ENCODE data around the gene BRCA1.
"Not testable (repeated sequence)": the region's sequence is repeated elsewhere in the genome, so short reads cannot be mapped to it uniquely, and the experiment has no call there.

BRCA1 gene

DNA sequence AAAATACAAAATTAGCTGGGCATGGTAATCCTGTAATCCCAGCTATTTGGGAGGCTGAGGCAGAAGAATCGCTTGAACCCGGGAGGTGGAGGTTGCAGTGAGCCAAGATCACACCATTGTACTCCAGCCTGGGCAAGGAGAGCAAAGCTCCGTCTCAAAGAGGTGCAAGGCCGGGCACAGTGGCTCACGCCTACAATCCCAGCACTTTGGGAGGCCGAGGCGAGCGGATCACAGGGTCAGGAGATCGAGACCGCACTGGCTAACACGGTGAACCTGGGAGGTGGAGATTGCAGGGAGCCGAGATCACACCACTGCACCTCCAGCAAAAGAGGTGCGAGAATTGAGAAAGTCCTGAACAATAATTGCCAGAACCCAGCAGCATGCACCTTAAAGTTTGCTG lies 124.3 kb downstream of the BRCA1 start:
- not testable (repeated sequence) for DNase-seq

DNA sequence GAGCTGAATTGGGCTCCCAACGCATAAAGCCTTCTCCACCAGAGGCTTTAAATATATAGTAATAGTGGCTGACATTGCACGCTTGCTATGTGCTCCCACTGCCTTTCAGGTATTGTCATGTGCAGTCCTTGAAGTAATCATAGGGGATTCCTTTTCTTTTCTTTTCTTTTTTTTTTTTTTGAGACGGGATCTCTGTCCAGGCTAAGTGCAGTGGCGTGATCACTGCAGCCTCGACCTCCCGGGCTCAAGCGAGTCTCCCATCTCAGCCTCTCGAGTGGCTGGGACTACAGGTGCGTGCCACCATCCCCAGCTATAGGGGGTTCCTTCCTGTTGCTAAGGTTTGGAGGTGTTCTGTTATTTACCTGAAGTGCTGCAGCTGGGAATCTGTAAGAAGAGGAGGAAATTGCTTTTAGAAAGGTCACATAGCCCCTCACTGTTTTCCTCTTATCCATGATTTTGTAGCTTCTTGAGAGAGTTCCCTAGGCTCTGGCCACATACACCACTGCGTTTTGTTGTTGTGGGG lies 126.1 kb downstream of the BRCA1 start:
- DNase-seq, result no peak

DNA sequence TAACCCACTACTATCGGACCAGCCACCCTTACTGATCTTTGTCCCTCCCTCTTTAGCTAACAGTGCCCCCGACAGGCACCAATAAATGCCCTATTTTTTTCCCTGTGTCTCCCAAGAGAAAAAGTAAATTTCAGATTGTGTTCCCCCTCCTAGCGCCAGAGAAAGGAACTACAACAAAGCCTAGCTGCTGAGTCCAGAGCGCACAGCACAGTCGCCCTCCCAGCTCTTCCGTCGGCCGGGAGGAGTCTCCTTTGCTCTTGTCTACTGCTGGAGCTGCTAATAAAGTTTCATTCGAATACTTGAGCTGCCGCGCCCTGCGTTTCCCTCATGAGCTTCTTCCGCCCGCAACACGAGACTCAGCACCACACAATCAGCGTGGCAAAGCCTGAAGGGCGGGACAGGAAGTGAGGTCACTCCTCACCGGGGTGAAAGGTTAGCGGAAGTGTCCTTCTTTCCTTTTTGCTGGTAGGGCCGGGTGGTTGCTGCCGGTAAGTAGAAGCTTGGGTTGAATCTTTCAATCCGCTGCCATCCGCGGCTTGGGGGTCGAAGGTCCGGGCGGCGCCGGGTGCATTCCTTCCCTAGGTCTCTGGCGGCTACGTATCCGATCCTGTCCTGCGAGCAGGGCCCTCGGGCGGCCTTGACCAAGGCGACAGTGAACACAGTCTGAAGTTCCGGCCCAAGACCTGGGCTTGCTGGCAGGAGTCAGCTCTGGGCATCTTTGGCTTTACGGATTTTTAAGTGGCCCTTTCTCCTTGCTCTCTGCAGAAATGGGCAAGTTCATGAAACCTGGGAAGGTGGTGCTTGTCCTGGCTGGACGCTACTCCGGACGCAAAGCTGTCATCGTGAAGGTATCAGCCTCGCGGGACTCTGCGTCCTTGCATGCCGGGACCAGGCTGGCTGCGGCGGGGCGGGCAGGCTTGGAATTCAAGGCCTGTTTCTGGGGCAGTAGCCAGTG lies 126.9 kb downstream of the BRCA1 start, which contains the start of gene RPL27:
RPL27 (plus strand) TSS at position 436 of the 955 bp plus-strand sequence; CDS start at position 768, 332 bp downstream.
- peak; percentile 92 for DNase-seq

DNA sequence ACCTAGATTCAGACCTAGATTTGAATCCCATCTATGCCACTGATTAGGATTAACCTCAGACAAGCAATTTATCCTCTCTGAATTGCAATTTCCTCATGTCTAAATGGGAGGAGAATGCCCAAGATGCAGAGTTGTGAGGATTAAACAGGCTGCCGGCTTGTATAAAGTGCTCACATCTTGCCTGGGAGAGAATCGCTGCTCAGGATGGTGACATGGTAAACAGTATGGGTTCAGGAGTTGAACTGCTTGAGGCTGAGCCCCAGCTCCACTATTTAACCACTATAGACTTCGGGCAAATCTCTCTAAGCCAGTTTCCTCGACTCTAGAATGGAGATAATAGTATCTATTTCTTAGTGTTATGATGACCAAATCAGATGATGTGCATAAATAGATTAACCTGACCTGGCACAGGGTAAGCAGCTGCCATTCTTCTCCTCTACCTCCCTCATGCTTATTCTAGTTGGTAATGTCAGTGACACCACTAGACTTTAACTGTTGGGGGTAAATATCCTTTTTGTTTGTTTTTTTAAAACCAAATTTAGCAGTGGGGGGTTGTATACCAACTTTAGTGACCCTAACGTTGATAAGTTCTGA lies 127.7 kb downstream of the BRCA1 start:
- no peak for DNase-seq
